ENCODE results near the gene CNMD.

GRCh38 chr13:52749419-52749818 is 9.8 kb upstream of the CNMD start:
- TF ChIP-seq CTCF (IDR thresholded peaks at IDR 0.05) (no peak), POLR2A (IDR thresholded peaks at IDR 0.05) (no peak)
